GM12891 (cell line): ENCODE measurements around the gene NSD2.

ENCODE experiments used
- POLR2A ChIP-seq: IDR thresholded peaks from 2 replicates; pipeline ENCODE4 v1.6.1; 2011; ENCODE audit warnings: low read depth, low read length, control low read depth
- POLR2AphosphoS5 ChIP-seq: IDR thresholded peaks from 2 replicates; pipeline ENCODE4 v1.6.1; 2011; ENCODE audit warnings: low read depth, low read length, control low read depth
- POU2F2 ChIP-seq: IDR thresholded peaks from 2 replicates; pipeline ENCODE4 v1.6.1; 2011; ENCODE audit warnings: low read depth, mild to moderate bottlenecking, control low read depth, low read length, moderate library complexity
- SPI1 ChIP-seq: IDR thresholded peaks from 2 replicates; pipeline ENCODE4 v1.6.1; 2011; ENCODE audit warnings: low read depth, low read length, control low read depth
- TAF1 ChIP-seq: IDR thresholded peaks from 2 replicates; pipeline ENCODE4 v1.6.1; 2011; ENCODE audit warnings: low read depth, low read length, control low read depth

- TF ChIP-seq POLR2A (no peak), POLR2AphosphoS5 (no peak), TAF1 (no peak), SPI1 (no peak), POU2F2 (no peak)
These were observed 62.5 kb downstream of the NSD2 start for GRCh38 chr4:1933700-1934099.
